Subcutaneous abdominal adipose tissue (tissue), 5 donors: ENCODE data around the gene APCDD1L.

Experiments used
- H3K27ac ChIP-seq: one replicate; pipeline ENCODE4 v1.7.0; 2013; ENCODE audit warnings: low read depth, mild to moderate bottlenecking, inconsistent platforms, low read length, moderate library complexity
- H3K27me3 ChIP-seq, 5 donors: one replicate each; pipeline ENCODE4 v1.7.0; 2013; ENCODE audit warnings: low read length in 5 of 5, inconsistent platforms in 1 of 5; ENCODE audit not compliant: control insufficient read depth in 5 of 5, insufficient read depth in 4 of 5
- H3K36me3 ChIP-seq, 5 donors: one replicate each; pipeline ENCODE4 v1.7.0; 2013; ENCODE audit warnings: low read length in 5 of 5; ENCODE audit not compliant: control insufficient read depth in 5 of 5, insufficient read depth in 5 of 5
- H3K4me1 ChIP-seq, 5 donors: one replicate each; pipeline ENCODE4 v1.7.0; 2013; ENCODE audit warnings: low read length in 5 of 5, mild to moderate bottlenecking in 3 of 5, moderate library complexity in 1 of 5; ENCODE audit not compliant: control insufficient read depth in 5 of 5, insufficient read depth in 5 of 5
- H3K4me3 ChIP-seq, 5 donors: one replicate each; pipeline ENCODE4 v1.7.0; 2013; ENCODE audit warnings: low read length in 5 of 5, low read depth in 1 of 5
- H3K9ac ChIP-seq, 5 donors: one replicate each; pipeline ENCODE4 v1.7.0; 2013; ENCODE audit warnings: low read length in 5 of 5, mild to moderate bottlenecking in 4 of 5, moderate library complexity in 3 of 5
- H3K9me3 ChIP-seq, 5 donors: one replicate each; pipeline ENCODE4 v1.7.0; 2013; ENCODE audit warnings: low read length in 5 of 5; ENCODE audit not compliant: control insufficient read depth in 5 of 5
- donor health status: healthy.
- donor health status: healthy.
- donor health status: healthy.
- donor health status: healthy.
- donor health status: healthy.

Gene APCDD1L

GRCh38 chr20:58457083-58457695 is 58.0 kb downstream of the APCDD1L start:
- Histone ChIP-seq H3K4me1 (peaks cover 0 to 3% (median 0%) of the 10 kb centered on the region in 5 donors), H3K27ac (no peak overlapping the region), H3K9me3 (peaks cover 0 to 2% (median 0%) of the 10 kb centered on the region in 5 donors), H3K27me3 (no peaks in the 10 kb centered on the region), H3K9ac (no peak overlapping the region), H3K36me3 (peaks cover 0 to 4% (median 0%) of the 10 kb centered on the region in 5 donors), H3K4me3 (no peak overlapping the region)

- peaks cover 0 to 2% (median 0%) of the 10 kb centered on the region in 5 donors for H3K4me1 ChIP-seq
- H3K27me3 ChIP-seq: no peaks in the 10 kb centered on the region
These were observed 60.7 kb downstream of the APCDD1L start for GRCh38 chr20:58454460-58454859.

GRCh38 chr20:58453391-58453790 is 61.8 kb downstream of the APCDD1L start:
- Histone ChIP-seq H3K9ac (no peak overlapping the region), H3K27me3 (no peaks in the 10 kb centered on the region), H3K36me3 (peaks cover 0 to 27% (median 6%) of the 10 kb centered on the region in 5 donors), H3K4me3 (no peak overlapping the region), H3K27ac (no peak overlapping the region), H3K9me3 (no peaks in the 10 kb centered on the region), H3K4me1 (no peaks in the 10 kb centered on the region)

More at GRCh38 chr20:58454460-58454859, 60.7 kb downstream of the APCDD1L start:
- no peak overlapping the region for H3K4me3 ChIP-seq
- no peak overlapping the region for H3K27ac ChIP-seq
- peaks cover 0 to under 1% (median 0%) of the 10 kb centered on the region in 5 donors for H3K9me3 ChIP-seq
- no peak overlapping the region for H3K9ac ChIP-seq
- peaks cover 0 to 22% (median 0%) of the 10 kb centered on the region in 5 donors for H3K36me3 ChIP-seq

GRCh38 chr20:58452667-58453255 is 62.4 kb downstream of the APCDD1L start:
- no peak overlapping the region for H3K27ac ChIP-seq
- H3K36me3 ChIP-seq: peaks cover 0 to 29% (median 7%) of the 10 kb centered on the region in 5 donors
- H3K9me3 ChIP-seq: no peaks in the 10 kb centered on the region
- H3K4me3 ChIP-seq: no peak overlapping the region
- H3K4me1 ChIP-seq: no peaks in the 10 kb centered on the region
- H3K27me3 ChIP-seq: no peaks in the 10 kb centered on the region
- H3K9ac ChIP-seq: no peak overlapping the region

GRCh38 chr20:58450254-58450653 is 64.9 kb downstream of the APCDD1L start:
- Histone ChIP-seq H3K4me1 (peaks cover 0 to 1% (median 0%) of the 10 kb centered on the region in 5 donors), H3K9ac (no peak overlapping the region), H3K9me3 (no peaks in the 10 kb centered on the region), H3K27ac (no peak overlapping the region), H3K4me3 (no peak overlapping the region), H3K36me3 (peaks cover 7 to 44% (median 18%) of the 10 kb centered on the region in 5 donors), H3K27me3 (no peaks in the 10 kb centered on the region)

GRCh38 chr20:58449681-58450221 is 65.4 kb downstream of the APCDD1L start:
- H3K36me3 ChIP-seq: peaks cover 7 to 49% (median 19%) of the 10 kb centered on the region in 5 donors

GRCh38 chr20:58448958-58449357 is 66.2 kb downstream of the APCDD1L start:
- Histone ChIP-seq H3K9ac (no peak overlapping the region), H3K4me3 (no peak overlapping the region), H3K27ac (no peak overlapping the region), H3K27me3 (no peaks in the 10 kb centered on the region), H3K9me3 (no peaks in the 10 kb centered on the region), H3K4me1 (peaks cover 0 to 8% (median 0%) of the 10 kb centered on the region in 5 donors), H3K36me3 (peaks cover 10 to 57% (median 27%) of the 10 kb centered on the region in 5 donors)

More at GRCh38 chr20:58449681-58450221, 65.4 kb downstream of the APCDD1L start:
- no peaks in the 10 kb centered on the region for H3K9me3 ChIP-seq
- peaks cover 0 to 6% (median 0%) of the 10 kb centered on the region in 5 donors for H3K4me1 ChIP-seq
- no peak overlapping the region for H3K27ac ChIP-seq
- H3K27me3 ChIP-seq: no peaks in the 10 kb centered on the region
- H3K9ac ChIP-seq: no peak overlapping the region
- H3K4me3 ChIP-seq: no peak overlapping the region

- H3K4me3 ChIP-seq: no peak overlapping the region
- no peaks in the 10 kb centered on the region for H3K9me3 ChIP-seq
- H3K36me3 ChIP-seq: peaks cover 10 to 63% (median 29%) of the 10 kb centered on the region in 5 donors
- H3K9ac ChIP-seq: no peak overlapping the region
- H3K27ac ChIP-seq: no peak overlapping the region
- H3K27me3 ChIP-seq: no peaks in the 10 kb centered on the region
- peaks cover 0 to 8% (median 0%) of the 10 kb centered on the region in 5 donors for H3K4me1 ChIP-seq
These were observed 67.4 kb downstream of the APCDD1L start for GRCh38 chr20:58447511-58448391.

- Histone ChIP-seq H3K4me1 (peaks cover 0 to 8% (median 0%) of the 10 kb centered on the region in 5 donors), H3K9me3 (no peaks in the 10 kb centered on the region), H3K27me3 (no peaks in the 10 kb centered on the region), H3K27ac (no peak overlapping the region), H3K9ac (no peak overlapping the region), H3K4me3 (no peak overlapping the region), H3K36me3 (peaks cover 10 to 67% (median 30%) of the 10 kb centered on the region in 5 donors)
These were observed 68.3 kb downstream of the APCDD1L start for GRCh38 chr20:58446960-58447265.
